Keratinocyte (primary cell): Measurements from ENCODE around the gene SLC25A11.

Source experiments
- EZH2 ChIP-seq: IDR thresholded peaks from one replicate; pipeline ENCODE4 v1.6.1; 2012; ENCODE audit warnings: inconsistent platforms, mild to moderate bottlenecking, low read length, moderate library complexity
- TF ChIP-seq, protein P1 (sequence below), 3 experiments: IDR thresholded peaks in 1 of 3; conservative IDR thresholded peaks in 1 of 3; optimal IDR thresholded peaks in 1 of 3; 2 replicates in 2 of 3; 3 replicates in 1 of 3; pipeline versions ENCODE3 to v1.5.1; 2011; ENCODE audit warnings: low read length in 3 of 3, mild to moderate bottlenecking in 3 of 3, moderate library complexity in 2 of 3, control low read depth in 1 of 3, inconsistent platforms in 1 of 3; ENCODE audit not compliant: insufficient read depth in 2 of 3; ENCODE audit errors: extremely low read depth in 1 of 3

DNA sequence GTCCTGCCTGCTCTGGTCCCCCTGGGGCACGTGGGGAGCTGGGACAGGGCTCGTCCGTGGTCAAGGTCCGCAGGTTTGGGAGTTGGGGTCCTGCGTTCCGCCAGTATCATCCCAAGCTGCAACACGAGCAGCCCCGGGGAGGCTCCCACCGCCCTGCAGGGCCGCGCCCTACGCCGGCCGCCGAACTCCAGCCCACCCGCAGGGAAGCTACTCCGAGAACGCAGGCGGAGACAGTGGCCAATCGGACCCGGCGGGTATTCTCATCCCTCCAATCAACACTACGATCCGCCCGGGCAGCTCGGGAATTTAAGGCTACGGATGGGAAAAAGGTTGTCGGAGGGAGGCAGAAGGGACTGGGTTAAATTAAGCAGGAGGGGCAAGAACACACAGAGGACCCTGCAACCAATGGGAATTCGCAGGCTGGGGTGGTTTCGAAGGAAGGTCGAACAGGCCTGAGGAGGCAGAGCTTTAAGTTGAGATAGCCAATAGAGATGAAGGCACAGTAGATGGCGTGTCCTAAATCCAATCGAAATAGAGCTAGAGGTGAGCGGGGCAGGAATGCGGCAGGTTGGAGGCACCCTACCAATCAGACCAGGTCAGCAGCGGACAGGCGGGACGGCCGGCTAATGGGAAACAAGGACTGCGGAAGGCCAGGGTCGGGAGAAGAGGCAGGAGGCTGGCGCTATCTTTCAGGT lies 27.1 kb upstream of the SLC25A11 start:
- TF ChIP-seq EZH2, result no peak
- TF ChIP-seq, protein P1, sequence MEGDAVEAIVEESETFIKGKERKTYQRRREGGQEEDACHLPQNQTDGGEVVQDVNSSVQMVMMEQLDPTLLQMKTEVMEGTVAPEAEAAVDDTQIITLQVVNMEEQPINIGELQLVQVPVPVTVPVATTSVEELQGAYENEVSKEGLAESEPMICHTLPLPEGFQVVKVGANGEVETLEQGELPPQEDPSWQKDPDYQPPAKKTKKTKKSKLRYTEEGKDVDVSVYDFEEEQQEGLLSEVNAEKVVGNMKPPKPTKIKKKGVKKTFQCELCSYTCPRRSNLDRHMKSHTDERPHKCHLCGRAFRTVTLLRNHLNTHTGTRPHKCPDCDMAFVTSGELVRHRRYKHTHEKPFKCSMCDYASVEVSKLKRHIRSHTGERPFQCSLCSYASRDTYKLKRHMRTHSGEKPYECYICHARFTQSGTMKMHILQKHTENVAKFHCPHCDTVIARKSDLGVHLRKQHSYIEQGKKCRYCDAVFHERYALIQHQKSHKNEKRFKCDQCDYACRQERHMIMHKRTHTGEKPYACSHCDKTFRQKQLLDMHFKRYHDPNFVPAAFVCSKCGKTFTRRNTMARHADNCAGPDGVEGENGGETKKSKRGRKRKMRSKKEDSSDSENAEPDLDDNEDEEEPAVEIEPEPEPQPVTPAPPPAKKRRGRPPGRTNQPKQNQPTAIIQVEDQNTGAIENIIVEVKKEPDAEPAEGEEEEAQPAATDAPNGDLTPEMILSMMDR (optimal IDR thresholded peaks at IDR 0.05 in 1 of 3, IDR thresholded peaks at IDR 0.05 in 1 of 3, conservative IDR thresholded peaks at IDR 0.05 in 1 of 3; ENCODE audit: extremely low read depth in 1 of 3, insufficient read depth in 2 of 3, low read length in 3 of 3), result no peak
